ENCODE measurements around the gene GPSM3. TPM values are rescaled to one million over a fixed set of nuclear protein-coding genes. Genes with fewer than 3 reads are reported as not detected.

The GPSM3 gene
- total and polyA plus RNA-seq, 2 of the 13 experiments (the other 11 are each of a cell fraction or from before 2014, with no cell fraction given): 0.18 to 6.2 TPM

DNA sequence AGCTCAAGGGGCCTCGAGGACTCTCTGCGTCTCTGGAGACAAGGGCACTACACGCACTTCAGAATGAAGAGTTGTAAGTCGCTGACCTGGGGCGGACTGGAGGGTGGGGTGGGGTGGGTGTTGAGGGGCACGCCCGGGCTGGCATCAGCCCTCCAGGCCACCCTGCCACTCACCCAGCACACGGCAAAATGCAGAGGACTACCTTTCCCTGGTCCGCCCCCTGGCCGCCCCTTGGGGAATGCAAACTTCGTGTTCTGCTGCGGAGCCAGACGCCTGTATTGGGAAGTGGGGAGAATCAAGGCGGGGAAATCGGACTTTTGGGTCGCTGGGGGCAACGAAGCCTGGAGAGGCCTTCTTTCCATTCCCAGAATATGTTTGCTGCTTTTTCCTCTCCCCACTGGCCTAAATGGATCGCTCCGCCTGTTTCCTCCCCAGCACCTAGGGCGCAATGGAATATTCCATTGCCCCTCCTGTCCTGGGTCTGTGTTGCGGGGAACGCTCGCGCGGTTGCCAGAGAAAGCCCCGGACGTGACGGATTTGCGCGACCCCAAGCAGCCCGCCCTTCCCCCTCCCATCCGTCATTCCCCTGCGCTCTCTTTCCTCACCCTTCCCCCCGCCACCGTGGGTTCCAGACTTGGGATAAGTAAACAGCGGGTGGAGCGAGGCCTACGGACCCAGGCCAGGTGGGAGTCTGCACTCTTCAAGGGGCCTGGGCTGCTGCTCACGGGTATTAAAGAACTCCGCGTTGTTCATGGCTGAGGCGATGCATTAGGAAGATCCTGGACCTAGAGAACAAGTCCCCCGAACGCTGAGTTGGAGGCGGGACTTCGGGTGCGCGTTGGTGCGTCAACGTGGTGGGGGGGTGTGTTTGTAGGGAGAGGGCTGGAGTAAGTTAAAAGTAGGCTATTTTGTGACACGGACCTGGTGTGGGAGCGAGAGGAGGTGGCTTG is 38.6 kb downstream of the GPSM3 start, which contains the start of gene PPT2 (continued):
- TF ChIP-seq, protein P1, sequence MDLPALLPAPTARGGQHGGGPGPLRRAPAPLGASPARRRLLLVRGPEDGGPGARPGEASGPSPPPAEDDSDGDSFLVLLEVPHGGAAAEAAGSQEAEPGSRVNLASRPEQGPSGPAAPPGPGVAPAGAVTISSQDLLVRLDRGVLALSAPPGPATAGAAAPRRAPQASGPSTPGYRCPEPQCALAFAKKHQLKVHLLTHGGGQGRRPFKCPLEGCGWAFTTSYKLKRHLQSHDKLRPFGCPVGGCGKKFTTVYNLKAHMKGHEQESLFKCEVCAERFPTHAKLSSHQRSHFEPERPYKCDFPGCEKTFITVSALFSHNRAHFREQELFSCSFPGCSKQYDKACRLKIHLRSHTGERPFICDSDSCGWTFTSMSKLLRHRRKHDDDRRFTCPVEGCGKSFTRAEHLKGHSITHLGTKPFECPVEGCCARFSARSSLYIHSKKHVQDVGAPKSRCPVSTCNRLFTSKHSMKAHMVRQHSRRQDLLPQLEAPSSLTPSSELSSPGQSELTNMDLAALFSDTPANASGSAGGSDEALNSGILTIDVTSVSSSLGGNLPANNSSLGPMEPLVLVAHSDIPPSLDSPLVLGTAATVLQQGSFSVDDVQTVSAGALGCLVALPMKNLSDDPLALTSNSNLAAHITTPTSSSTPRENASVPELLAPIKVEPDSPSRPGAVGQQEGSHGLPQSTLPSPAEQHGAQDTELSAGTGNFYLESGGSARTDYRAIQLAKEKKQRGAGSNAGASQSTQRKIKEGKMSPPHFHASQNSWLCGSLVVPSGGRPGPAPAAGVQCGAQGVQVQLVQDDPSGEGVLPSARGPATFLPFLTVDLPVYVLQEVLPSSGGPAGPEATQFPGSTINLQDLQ (CRISPR knock-in tag; IDR thresholded peaks at IDR 0.05): no peak
- TF ChIP-seq EP300 (IDR thresholded peaks at IDR 0.05; ENCODE audit: low read depth in 2 of 2, low read length in 2 of 2): peak; percentile 71 to 82
- TF ChIP-seq EP300 (CRISPR knock-in tag; IDR thresholded peaks at IDR 0.05; ENCODE audit: borderline replicate concordance): peak; percentile 69; the same call in 1 of the 2 replicates
- no peak for TF ChIP-seq ZNF446 (CRISPR knock-in tag; IDR thresholded peaks at IDR 0.05)
- no peak for TF ChIP-seq ZNF3 (CRISPR knock-in tag; IDR thresholded peaks at IDR 0.05)

DNA sequence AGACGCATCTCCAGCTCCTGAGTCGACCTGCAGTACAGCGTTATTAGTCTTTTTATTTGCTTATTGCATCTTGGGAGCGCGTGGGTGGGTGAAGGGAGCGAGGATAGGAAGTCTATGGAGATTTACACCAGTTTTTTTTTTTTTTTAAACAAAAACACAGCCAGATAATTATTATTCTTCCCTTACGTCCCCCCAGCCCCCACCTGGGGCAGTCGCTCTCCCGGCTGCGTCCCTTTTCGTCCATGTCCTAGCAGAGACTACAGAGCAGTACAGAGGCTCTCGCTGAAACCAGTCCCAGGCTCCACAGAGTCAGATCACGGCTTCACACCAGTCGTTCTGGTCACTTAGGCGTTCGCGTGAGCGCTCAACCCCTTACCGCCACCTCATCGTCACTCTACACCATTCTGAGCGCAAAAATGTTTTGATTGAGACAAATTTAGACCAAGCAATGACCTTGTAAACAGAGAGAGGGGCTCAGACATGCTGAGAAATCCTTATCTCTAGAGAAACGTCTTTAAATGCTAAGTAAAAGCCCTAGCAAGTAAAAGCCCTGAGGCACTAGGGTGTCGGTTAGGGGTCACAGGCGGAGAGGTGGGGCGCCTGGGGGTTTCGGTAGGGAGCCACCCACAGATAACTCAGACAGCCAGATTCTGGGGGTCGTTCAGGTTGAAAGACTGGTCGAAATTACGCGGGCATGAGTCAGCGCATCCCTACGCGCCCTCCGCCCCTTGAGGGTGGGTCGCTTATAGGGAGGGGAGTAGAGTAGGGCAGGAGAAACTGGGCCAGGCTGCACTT is 39.5 kb downstream of the GPSM3 start:
- peak overlapping the region; percentile 8 for H2AFZ ChIP-seq (ENCODE audit: low read length)
- no peak for FAIRE-seq
- peak overlapping the region; percentile 88 for H3K27ac ChIP-seq (ENCODE audit: extremely low read length, insufficient read depth, low read length)
- no peaks in the 10 kb centered on the region for H3K9me3 ChIP-seq (ENCODE audit: low read length)
- H3K4me2 ChIP-seq (ENCODE audit: low read depth, low read length): peak overlapping the region; percentile 94
- POLR2A ChIA-PET: interaction anchor here (0.5 to 2.6 kb wide), 9 partner anchors 10 to 43 kb away, joined by 3 to 35 read pairs (median 3); partner anchors contain the start of genes AGPAT1, ATF6B and FKBPL
- in situ Hi-C loops (cut with HindIII; ENCODE audit: extremely low pct_ligation_motif_present, low pct_unique_long_range_greater_than_20kb) (loop anchor here (5.0 kb wide), 1 partner anchor 36 kb away; no protein-coding TSS in a partner anchor), intact Hi-C loops (cut with micrococcal nuclease; ENCODE audit: unreplicated experiment) (no loop called here)
- H4K20me1 ChIP-seq (ENCODE audit: insufficient read depth, low read length): no peaks in the 10 kb centered on the region
- peak overlapping the region; percentile 91 for H3K9ac ChIP-seq (ENCODE audit: insufficient read depth, low read depth, low read length)
- H3K27me3 ChIP-seq (ENCODE audit: control insufficient read depth in 1 of 2, insufficient read depth in 2 of 2, low read length in 2 of 2): no peaks in the 10 kb centered on the region; a peak in 1 of 5 replicates
- BruUV-seq (replicated peaks): no TSS peak
- CTCF ChIA-PET (ENCODE audit: low intra/inter-chr PET ratio, low total read pairs): interaction anchor here (1.5 to 4.3 kb wide), 3 partner anchors 34 to 65 kb away, joined by 4 to 97 read pairs (median 5); no protein-coding TSS in a partner anchor
- H3K79me2 ChIP-seq (ENCODE audit: insufficient read depth, low read length): peaks cover 17% of the 10 kb centered on the region
- peak; percentile 48 for DNase-seq (ENCODE audit: low spot score)
- peak overlapping the region; percentile 78 to 91 (median 88) for H3K4me3 ChIP-seq (replicated peaks in 1 of 3; ENCODE audit: insufficient read depth in 1 of 3, low read depth in 2 of 3, low read length in 3 of 3)
- H3K36me3 ChIP-seq (replicated peaks in 1 of 2; ENCODE audit: control insufficient read depth in 1 of 2, insufficient read depth in 2 of 2, low read length in 2 of 2): peaks cover 13 to 24% of the 10 kb centered on the region in 2 experiments
- WGBS (ENCODE audit: low lambda C conversion rate): 36% methylated on average over 35 of the region's 35 CpGs
- ATAC-seq: peak; percentile 53
- peaks cover 28% of the 10 kb centered on the region for H3K4me1 ChIP-seq (ENCODE audit: insufficient read depth, low read length)
- no peak for TF ChIP-seq AHR (CRISPR knock-in tag; IDR thresholded peaks at IDR 0.05)
- TF ChIP-seq ZNF788 (CRISPR knock-in tag; IDR thresholded peaks at IDR 0.05; ENCODE audit: borderline replicate concordance): no peak
- peak; percentile 32; the same call in 1 of the 2 replicates for TF ChIP-seq MAFG (CRISPR knock-in tag; IDR thresholded peaks at IDR 0.05)
- no peak for TF ChIP-seq ZNF230 (CRISPR knock-in tag; IDR thresholded peaks at IDR 0.05)
- TF ChIP-seq ZNF839 (CRISPR knock-in tag; IDR thresholded peaks at IDR 0.05; ENCODE audit: borderline replicate concordance): no peak
- TF ChIP-seq FOSL2 (CRISPR knock-in tag; IDR thresholded peaks at IDR 0.05): peak; percentile 71
- no peak for TF ChIP-seq ZFAT (CRISPR knock-in tag; conservative IDR thresholded peaks at IDR 0.05)
- peak; percentile 56; the same call in 1 of the 2 replicates for TF ChIP-seq ZNF205 (CRISPR knock-in tag; IDR thresholded peaks at IDR 0.05)
- TF ChIP-seq SSRP1 (CRISPR knock-in tag; IDR thresholded peaks at IDR 0.05): no peak
- TF ChIP-seq ZNF564 (CRISPR knock-in tag; IDR thresholded peaks at IDR 0.05): 0 out of 2 replicates have a peak, but pooled peaks have one; percentile 25
- TF ChIP-seq TP53 (CRISPR knock-in tag; conservative IDR thresholded peaks at IDR 0.05): no peak
- TF ChIP-seq SATB2 (CRISPR knock-in tag; IDR thresholded peaks at IDR 0.05): no peak
- 0 out of 2 replicates have a peak, but pooled peaks have one; percentile 81 for TF ChIP-seq ZNF180 (CRISPR knock-in tag; IDR thresholded peaks at IDR 0.05; ENCODE audit: borderline replicate concordance, low read depth)
- TF ChIP-seq KLF16 (CRISPR knock-in tag; IDR thresholded peaks at IDR 0.05): peak in 1 of 2 experiments; percentile 5; a peak in 1 of 4 replicates
- TF ChIP-seq HDAC6 (IDR thresholded peaks at IDR 0.05; ENCODE audit: low read depth, low read length): no peak
